GM13976 (cell line): ENCODE data around the gene C1RL.
A peak's percentile ranks its signal among the peaks of the same experiment; 100 is the strongest.

Source experiments
- DNase-seq: peaks from one replicate; pipeline ENCODE4 v3.0.0; 2012; ENCODE audit warnings: low spot score
- CTCF ChIP-seq: IDR thresholded peaks from 2 replicates; pipeline ENCODE4 v1.5.1; 2012; ENCODE audit warnings: borderline replicate concordance, mild to moderate bottlenecking; ENCODE audit not compliant: insufficient read depth; ENCODE audit errors: extremely low read depth, missing control alignments, control extremely low read depth
- in situ Hi-C: fragments of 300-500 bp; cut with MboI; formaldehyde crosslinking; loops from one replicate; pipeline ENCODE4 v1.12.0; 2022; ENCODE audit warnings: low sequenced_read_pairs, mixed read lengths, inconsistent platforms; ENCODE audit not compliant: unreplicated experiment

The C1RL gene

DNA sequence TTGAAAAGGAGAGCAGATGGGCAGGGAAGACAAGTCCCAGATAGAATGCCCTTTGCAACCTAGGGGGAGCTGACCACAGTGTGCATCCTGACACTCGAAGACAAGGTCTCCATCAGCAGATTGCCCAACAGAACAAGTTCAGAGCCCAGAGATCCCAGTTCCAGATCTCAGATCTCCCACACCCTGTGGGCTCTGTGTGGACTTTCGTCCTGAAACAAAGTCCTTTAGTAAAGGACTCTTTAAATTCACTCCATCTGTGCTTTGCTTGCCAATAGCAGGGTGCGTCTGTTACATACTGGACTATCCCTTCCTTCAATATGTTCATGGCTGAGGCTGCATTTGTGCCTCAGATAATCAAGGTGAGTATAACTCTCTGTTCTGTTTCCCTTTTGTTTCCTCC, 8.7 kb upstream of the C1RL start:
- no peak for DNase-seq
- in situ Hi-C loops, result loop anchor here (25.0 kb wide), 1 partner anchor 180 kb away; the partner anchor contains the start of genes ATN1, C12orf57 and RNU7-1
- no peak for TF ChIP-seq CTCF

GRCh38 chr12:7116916-7117315, 7.9 kb upstream of the C1RL start:
- no peak for TF ChIP-seq CTCF
- DNase-seq, result no peak
- in situ Hi-C loops, result loop anchor here (25.0 kb wide), 1 partner anchor 180 kb away; the partner anchor contains the start of genes ATN1, C12orf57 and RNU7-1

DNA sequence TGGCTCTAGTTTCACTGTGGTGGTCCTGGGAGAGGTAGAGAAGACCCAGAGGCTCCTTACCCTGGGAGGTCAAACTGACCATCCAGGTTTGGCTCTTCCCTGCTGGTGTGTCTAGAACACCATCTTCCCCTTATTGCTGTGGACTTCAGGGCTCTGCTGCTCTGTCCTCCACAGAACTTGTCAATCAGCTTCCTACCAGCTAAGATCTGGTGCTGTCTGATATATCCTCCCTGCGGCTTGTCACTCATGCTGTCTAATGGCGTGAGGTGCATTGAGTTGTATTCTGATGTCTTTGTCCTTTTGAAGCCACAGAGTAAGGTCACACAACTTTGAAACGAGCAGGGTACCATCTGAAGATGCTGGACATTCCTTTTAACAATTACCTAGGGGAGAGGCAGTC, 7.2 kb upstream of the C1RL start:
- no peak for DNase-seq
- in situ Hi-C loops, result loop anchor here (25.0 kb wide), 1 partner anchor 179 kb away; the partner anchor contains the start of genes ATN1, C12orf57 and RNU7-1
- TF ChIP-seq CTCF, result no peak

DNA sequence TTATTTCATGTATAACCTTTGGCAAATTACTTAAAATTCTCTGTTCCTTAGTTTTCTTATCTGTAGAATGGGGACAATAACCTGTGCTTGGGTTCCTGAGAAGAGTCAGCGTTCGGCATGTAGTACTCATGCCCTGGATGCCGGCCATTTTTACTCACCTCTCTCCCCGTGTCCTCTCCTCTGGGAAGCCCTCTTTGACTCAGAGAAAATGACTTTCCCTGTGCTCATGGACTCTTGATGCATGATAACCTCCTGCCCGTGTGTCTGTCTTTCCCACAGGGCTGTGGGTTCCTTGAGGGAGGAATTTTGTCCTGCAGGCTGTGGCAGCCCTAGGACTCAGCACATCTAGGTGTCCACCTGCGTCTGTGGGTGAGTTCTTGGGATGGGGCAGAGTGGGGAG, 5.8 kb upstream of the C1RL start:
- DNase-seq, result no peak
- in situ Hi-C loops, result loop anchor here (25.0 kb wide), 1 partner anchor 178 kb away; the partner anchor contains the start of genes ATN1, C12orf57 and RNU7-1
- no peak for TF ChIP-seq CTCF

DNA sequence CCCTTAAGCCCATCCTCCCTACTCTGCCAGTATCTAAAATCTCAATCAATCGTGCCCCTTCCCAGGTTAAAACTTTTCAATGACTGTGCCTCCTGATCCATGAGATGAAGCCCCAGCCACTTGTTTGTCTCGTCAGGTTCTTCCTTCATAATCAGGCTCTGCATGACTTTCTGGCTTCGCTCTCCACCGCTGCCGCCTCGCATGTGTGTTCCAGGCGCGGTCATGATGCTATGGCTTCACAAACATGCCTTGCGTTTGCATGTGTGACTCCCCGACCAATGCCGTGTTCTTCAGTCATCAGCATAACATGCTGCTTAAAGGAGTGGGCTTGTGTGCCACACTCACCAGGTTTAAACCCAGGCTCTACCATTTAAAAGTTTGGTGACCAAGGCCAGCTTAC, 5.0 kb upstream of the C1RL start:
- no peak for TF ChIP-seq CTCF
- no peak for DNase-seq
- in situ Hi-C loops, result loop anchor here (25.0 kb wide), 1 partner anchor 177 kb away; the partner anchor contains the start of genes ATN1, C12orf57 and RNU7-1

- peak; percentile 77 for DNase-seq
- peak; percentile 83 for TF ChIP-seq CTCF
- in situ Hi-C loops, result loop anchor here (25.0 kb wide), 1 partner anchor 176 kb away; the partner anchor contains the start of genes ATN1, C12orf57 and RNU7-1
Observed at GRCh38 chr12:7113389-7113871, 4.4 kb upstream of the C1RL start.
